Upper lobe of right lung (tissue), 1 donor: ENCODE measurements around the gene ZBED1. TPM values are rescaled to one million over a fixed set of nuclear protein-coding genes. Genes with fewer than 3 reads are reported as not detected.

Source experiments
- ATAC-seq: fragments of 200-7000 bp; cut with Tn5 transposase; one replicate; pipeline ENCODE4 v1.9.1; 2020; ENCODE audit warnings: mild to moderate bottlenecking, moderate library complexity
- DNase-seq: peaks from one replicate; pipeline ENCODE4 v3.0.0-alpha.2; 2020
- H3K27ac ChIP-seq: fragments of 200-600 bp; one replicate; pipeline ENCODE4 v1.8.0; 2022
- H3K27me3 ChIP-seq: fragments of 200-600 bp; one replicate; pipeline ENCODE4 v1.8.0; 2022; ENCODE audit warnings: mild to moderate bottlenecking
- H3K36me3 ChIP-seq: fragments of 200-600 bp; one replicate; pipeline ENCODE4 v1.8.0; 2022
- H3K4me1 ChIP-seq: fragments of 200-600 bp; one replicate; pipeline ENCODE4 v1.8.0; 2022
- H3K4me3 ChIP-seq: fragments of 200-600 bp; one replicate; pipeline ENCODE4 v1.8.0; 2022; ENCODE audit warnings: mild to moderate bottlenecking
- H3K9me3 ChIP-seq: fragments of 200-600 bp; one replicate; pipeline ENCODE4 v1.8.0; 2022
- CTCF ChIP-seq: fragments of 200-600 bp; IDR thresholded peaks from one replicate; pipeline ENCODE4 v1.8.0; 2022; ENCODE audit warnings: antibody characterized with exemption
- intact Hi-C: fragments of 100-400 bp; cut with DNase I; formaldehyde crosslinking; loops from one replicate; pipeline ENCODE4 v1.11.0; 2022
- total RNA-seq: library from RNA; stranded (reverse); fragmentation: NEBNext Ultra II Directional; extraction: Animal tissue kit (Norgen Biotek cat#: 25700); gene quantifications from one replicate; pipeline ENCODE4 v1.2.1, GENCODE V29; 2021
- donor health status: DM: no; HTN: yes; CAD: no; lungs with severe emphysema.

The ZBED1 gene
- total RNA-seq, 1 donor from 2014 or later: 40.0 TPM

GRCh38 chrX:2503591-2504500, 3.1 kb upstream of the ZBED1 start:
- H3K9me3 ChIP-seq: no peaks in the 10 kb centered on the region
- ATAC-seq (no peak), DNase-seq (no peak)
- H3K27me3 ChIP-seq: no peaks in the 10 kb centered on the region
- intact Hi-C loops: no loop called here
- no peak overlapping the region for H3K4me3 ChIP-seq
- no peaks in the 10 kb centered on the region for H3K36me3 ChIP-seq
- TF ChIP-seq CTCF: no peak
- H3K4me1 ChIP-seq: peaks cover 11% of the 10 kb centered on the region
- no peak overlapping the region for H3K27ac ChIP-seq

GRCh38 chrX:2502668-2503519, 2.1 kb upstream of the ZBED1 start:
- ATAC-seq: no peak
- TF ChIP-seq CTCF: no peak
- intact Hi-C loops: no loop called here
- H3K27me3 ChIP-seq: no peaks in the 10 kb centered on the region
- no peak overlapping the region for H3K4me3 ChIP-seq
- DNase-seq: no peak
- no peaks in the 10 kb centered on the region for H3K9me3 ChIP-seq
- no peak overlapping the region for H3K27ac ChIP-seq
- peaks cover 20% of the 10 kb centered on the region for H3K4me1 ChIP-seq
- H3K36me3 ChIP-seq: no peaks in the 10 kb centered on the region

- Histone ChIP-seq H3K9me3 (no peaks in the 10 kb centered on the region), H3K27me3 (no peaks in the 10 kb centered on the region), H3K36me3 (no peaks in the 10 kb centered on the region), H3K4me3 (no peak overlapping the region), H3K4me1 (peaks cover 27% of the 10 kb centered on the region), H3K27ac (no peak overlapping the region)
- ATAC-seq (no peak), DNase-seq (no peak)
- intact Hi-C loops: no loop called here
- TF ChIP-seq CTCF: no peak
Observed at GRCh38 chrX:2502120-2502667, 1.4 kb upstream of the ZBED1 start.

- H3K4me3 ChIP-seq: no peak overlapping the region
- no peaks in the 10 kb centered on the region for H3K9me3 ChIP-seq
- H3K4me1 ChIP-seq: peaks cover 28% of the 10 kb centered on the region
- peaks cover 2% of the 10 kb centered on the region for H3K36me3 ChIP-seq
- intact Hi-C loops: no loop called here
- ATAC-seq (no peak), DNase-seq (no peak)
- H3K27ac ChIP-seq: no peak overlapping the region
- H3K27me3 ChIP-seq: no peaks in the 10 kb centered on the region
- no peak for TF ChIP-seq CTCF
Observed at GRCh38 chrX:2501559-2502102, 855 bp upstream of the ZBED1 start.

- intact Hi-C loops: no loop called here
- Histone ChIP-seq H3K27me3 (no peaks in the 10 kb centered on the region), H3K4me1 (peaks cover 28% of the 10 kb centered on the region), H3K9me3 (no peaks in the 10 kb centered on the region), H3K4me3 (peak overlapping the region; percentile 89), H3K27ac (peak overlapping the region; percentile 91), H3K36me3 (peaks cover 13% of the 10 kb centered on the region)
- no peak for TF ChIP-seq CTCF
- ATAC-seq (peak; percentile 65), DNase-seq (peak; percentile 81)
Observed at GRCh38 chrX:2500091-2500802, 529 bp downstream of the ZBED1 start.
